Lower lobe of right lung (tissue), 2 donors: ENCODE measurements around the gene TK2. TPM values are rescaled to one million over a fixed set of nuclear protein-coding genes. Genes with fewer than 3 reads are reported as not detected.

Source experiments
- ATAC-seq, 2 donors: fragments of 200-7000 bp; cut with Tn5 transposase; one replicate each; pipeline ENCODE4 v1.9.1; 2020 to 2022; ENCODE audit warnings: mild to moderate bottlenecking in 2 of 2, moderate library complexity in 2 of 2
- DNase-seq: peaks from one replicate; pipeline ENCODE4 v3.0.0-alpha.2; 2020
- H3K27ac ChIP-seq: fragments of 200-600 bp; one replicate; pipeline ENCODE4 v1.8.0; 2022
- H3K27me3 ChIP-seq: fragments of 200-600 bp; one replicate; pipeline ENCODE4 v1.8.0; 2022; ENCODE audit warnings: low read depth
- H3K36me3 ChIP-seq: fragments of 200-600 bp; one replicate; pipeline ENCODE4 v1.8.0; 2022; ENCODE audit warnings: mild to moderate bottlenecking
- H3K4me1 ChIP-seq: fragments of 200-600 bp; one replicate; pipeline ENCODE4 v1.8.0; 2022
- H3K4me3 ChIP-seq: fragments of 200-600 bp; one replicate; pipeline ENCODE4 v1.8.0; 2022; ENCODE audit warnings: mild to moderate bottlenecking
- H3K9me3 ChIP-seq: fragments of 200-600 bp; one replicate; pipeline ENCODE4 v1.8.0; 2022
- intact Hi-C: fragments of 100-400 bp; cut with DNase I; formaldehyde crosslinking; loops from one replicate; pipeline ENCODE4 v1.11.0; 2022
- total RNA-seq: library from RNA; stranded (reverse); fragmentation: NEBNext Ultra II Directional; extraction: Animal tissue kit (Norgen Biotek cat#: 25700); gene quantifications from one replicate; pipeline ENCODE4 v1.2.1, GENCODE V29; 2021
- TF ChIP-seq, protein P1 (sequence below): fragments of 200-600 bp; IDR thresholded peaks from one replicate; pipeline ENCODE4 v1.8.0; 2022; ENCODE audit warnings: antibody characterized with exemption, mild to moderate bottlenecking
- donor health status: DM: no; HTN: yes; CAD: no; lungs with severe emphysema.

Gene TK2
- total RNA-seq, 1 donor from 2014 or later = 36.2 TPM

DNA sequence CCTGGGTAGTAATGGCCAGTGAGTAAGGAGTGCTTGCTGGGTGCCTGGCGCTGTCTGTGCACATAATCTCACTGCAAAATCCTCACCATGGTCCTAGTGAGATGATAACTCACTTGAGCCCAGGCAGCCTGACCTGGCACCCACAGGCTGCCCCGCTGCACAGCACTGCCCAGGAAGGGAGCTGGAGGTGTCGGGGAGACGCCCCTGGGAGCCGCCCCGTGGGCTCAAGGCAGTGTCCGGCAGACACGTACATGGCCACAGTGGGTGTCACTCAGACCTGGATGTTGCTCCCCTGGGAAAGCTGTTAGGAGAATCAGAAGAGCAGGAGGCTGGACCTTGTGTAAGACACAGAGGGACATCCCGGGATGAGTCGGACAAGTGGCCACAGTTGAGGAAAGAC, 78.7 kb downstream of the TK2 start:
- Histone ChIP-seq H3K9me3 (no peaks in the 10 kb centered on the region), H3K36me3 (no peaks in the 10 kb centered on the region), H3K4me3 (no peak overlapping the region), H3K27me3 (no peaks in the 10 kb centered on the region), H3K4me1 (peaks cover 6% of the 10 kb centered on the region), H3K27ac (no peak overlapping the region)
- no peak for DNase-seq
- intact Hi-C loops = no loop called here
- no peak for ATAC-seq
- TF ChIP-seq, protein P1, sequence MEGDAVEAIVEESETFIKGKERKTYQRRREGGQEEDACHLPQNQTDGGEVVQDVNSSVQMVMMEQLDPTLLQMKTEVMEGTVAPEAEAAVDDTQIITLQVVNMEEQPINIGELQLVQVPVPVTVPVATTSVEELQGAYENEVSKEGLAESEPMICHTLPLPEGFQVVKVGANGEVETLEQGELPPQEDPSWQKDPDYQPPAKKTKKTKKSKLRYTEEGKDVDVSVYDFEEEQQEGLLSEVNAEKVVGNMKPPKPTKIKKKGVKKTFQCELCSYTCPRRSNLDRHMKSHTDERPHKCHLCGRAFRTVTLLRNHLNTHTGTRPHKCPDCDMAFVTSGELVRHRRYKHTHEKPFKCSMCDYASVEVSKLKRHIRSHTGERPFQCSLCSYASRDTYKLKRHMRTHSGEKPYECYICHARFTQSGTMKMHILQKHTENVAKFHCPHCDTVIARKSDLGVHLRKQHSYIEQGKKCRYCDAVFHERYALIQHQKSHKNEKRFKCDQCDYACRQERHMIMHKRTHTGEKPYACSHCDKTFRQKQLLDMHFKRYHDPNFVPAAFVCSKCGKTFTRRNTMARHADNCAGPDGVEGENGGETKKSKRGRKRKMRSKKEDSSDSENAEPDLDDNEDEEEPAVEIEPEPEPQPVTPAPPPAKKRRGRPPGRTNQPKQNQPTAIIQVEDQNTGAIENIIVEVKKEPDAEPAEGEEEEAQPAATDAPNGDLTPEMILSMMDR = no peak

DNA sequence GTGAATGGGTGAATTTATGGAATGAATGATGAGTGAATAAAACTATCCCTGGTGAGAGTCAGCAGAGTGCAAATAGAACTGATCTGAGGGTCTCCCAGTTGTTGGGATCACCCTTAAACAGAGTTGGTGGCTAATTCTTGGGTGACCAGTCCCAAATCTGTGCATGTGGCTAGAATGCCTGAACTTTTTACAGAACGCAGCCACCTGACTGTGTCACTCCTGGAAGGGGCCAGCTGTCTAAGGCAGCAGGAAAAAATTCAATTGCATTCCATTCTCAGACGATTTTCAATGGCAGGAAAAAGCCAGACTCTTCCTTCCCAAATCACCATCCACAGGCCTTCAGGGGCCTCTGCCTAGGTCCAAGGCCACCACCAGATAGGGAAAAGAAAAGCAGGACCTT, 79.4 kb downstream of the TK2 start:
- Histone ChIP-seq H3K27ac (no peak overlapping the region), H3K36me3 (no peaks in the 10 kb centered on the region), H3K4me1 (peaks cover 6% of the 10 kb centered on the region), H3K4me3 (no peak overlapping the region), H3K9me3 (no peaks in the 10 kb centered on the region), H3K27me3 (no peaks in the 10 kb centered on the region)
- intact Hi-C loops = no loop called here
- TF ChIP-seq, protein P1 = no peak
- DNase-seq (no peak), ATAC-seq (no peak)

DNA sequence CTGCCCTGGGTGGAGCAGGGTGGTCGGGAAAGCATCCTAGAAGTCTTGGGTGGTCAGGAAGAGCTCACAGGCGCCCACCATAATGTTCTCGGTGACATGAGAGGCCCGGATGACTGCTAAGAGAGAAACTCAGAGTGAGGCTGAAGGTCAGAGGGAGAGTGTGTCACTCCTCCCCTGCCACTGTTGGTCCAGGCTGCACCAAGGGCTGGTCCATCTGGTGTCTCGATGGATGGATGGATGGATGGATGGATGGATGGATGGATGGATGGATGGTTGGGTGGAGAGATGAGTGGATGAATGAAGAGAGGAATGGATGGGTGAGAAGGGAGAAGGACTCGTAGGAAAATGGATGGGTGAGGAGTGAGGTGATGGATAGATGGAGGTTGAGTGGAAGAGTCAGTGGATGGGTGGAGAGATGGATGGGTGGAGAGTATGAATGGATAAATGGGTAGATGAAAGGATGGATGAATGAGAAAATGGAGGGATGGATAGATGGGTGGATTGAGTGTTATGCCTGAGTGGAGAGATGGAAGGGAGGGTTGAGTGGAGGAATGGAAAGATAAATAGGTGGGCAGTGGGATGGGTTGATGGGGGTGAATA, 79.9 kb downstream of the TK2 start:
- Histone ChIP-seq H3K36me3 (no peaks in the 10 kb centered on the region), H3K4me3 (no peak overlapping the region), H3K9me3 (no peaks in the 10 kb centered on the region), H3K27ac (no peak overlapping the region), H3K27me3 (no peaks in the 10 kb centered on the region), H3K4me1 (peaks cover 5% of the 10 kb centered on the region)
- no peak for DNase-seq
- intact Hi-C loops = no loop called here
- TF ChIP-seq, protein P1 = no peak
- no peak for ATAC-seq

DNA sequence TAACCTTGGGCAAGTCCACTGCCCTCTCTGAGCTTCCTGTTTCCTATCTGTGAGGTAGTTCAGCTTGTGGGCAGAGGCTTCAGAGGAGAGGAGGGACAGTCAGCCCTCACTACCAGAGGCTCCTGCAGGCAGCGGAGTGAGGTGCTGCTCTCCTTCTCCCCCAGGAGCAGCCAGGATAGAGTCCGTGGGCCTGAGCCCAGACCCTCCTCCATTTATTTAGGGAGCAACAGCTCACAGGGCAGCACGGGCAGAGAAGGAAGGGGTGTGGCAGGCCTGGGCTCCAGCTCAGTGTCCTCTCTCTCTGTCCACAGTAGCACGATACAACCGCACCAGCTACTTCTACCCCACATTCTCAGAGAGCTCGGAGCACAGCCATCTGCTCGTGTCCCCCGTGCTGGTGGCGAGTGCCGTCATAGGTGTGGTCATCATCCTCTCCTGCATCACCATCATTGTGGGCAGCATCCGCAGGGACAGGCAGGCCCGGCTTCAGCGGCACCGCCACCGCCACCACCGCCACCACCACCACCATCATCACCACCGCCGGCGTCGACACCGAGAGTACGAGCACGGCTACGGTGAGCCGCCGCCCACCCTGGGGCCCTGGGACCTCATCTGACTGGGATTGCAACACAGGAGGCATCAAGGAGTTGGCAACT, 80.5 kb downstream of the TK2 start:
- Histone ChIP-seq H3K9me3 (no peaks in the 10 kb centered on the region), H3K27me3 (no peaks in the 10 kb centered on the region), H3K4me3 (no peak overlapping the region), H3K4me1 (no peaks in the 10 kb centered on the region), H3K27ac (no peak overlapping the region), H3K36me3 (no peaks in the 10 kb centered on the region)
- TF ChIP-seq, protein P1 = no peak
- DNase-seq = no peak
- intact Hi-C loops = no loop called here
- ATAC-seq = no peak

DNA sequence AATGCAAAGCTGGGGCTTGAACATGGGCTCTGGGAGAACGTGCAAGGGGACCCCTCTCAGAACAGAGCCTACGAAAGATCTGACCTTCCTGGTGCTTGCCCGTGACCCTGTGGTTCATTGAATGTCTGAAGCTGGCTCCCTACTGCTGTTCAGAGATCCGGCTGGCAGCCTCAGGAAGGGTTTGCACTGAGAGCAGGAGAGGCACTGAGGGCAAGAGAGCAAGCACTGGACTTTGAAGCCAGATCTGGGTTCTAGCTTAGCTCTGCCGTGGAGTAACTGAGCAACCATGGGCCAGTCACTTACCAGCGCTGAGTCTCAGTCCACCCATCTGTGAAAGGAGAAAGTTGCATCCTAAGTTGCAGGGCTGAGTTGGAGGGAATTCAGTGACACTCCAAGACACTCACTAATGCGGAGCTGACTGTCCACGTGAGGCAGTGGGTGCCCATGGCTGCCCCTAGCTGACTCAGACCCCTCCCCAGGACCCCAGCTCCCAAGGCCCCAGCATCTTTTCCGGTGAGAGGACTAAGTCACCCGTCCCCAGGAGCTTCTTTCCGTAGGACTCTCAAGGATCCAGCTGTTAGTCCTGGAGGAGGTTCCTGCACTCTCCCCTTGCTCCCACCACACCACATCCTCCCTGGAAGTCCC, 81.5 kb downstream of the TK2 start:
- H3K4me1 ChIP-seq = no peaks in the 10 kb centered on the region
- H3K27me3 ChIP-seq = no peaks in the 10 kb centered on the region
- H3K4me3 ChIP-seq = no peak overlapping the region
- intact Hi-C loops = no loop called here
- H3K36me3 ChIP-seq = no peaks in the 10 kb centered on the region
- no peak for ATAC-seq
- no peaks in the 10 kb centered on the region for H3K9me3 ChIP-seq
- H3K27ac ChIP-seq = no peak overlapping the region
- no peak for DNase-seq
- TF ChIP-seq, protein P1 = no peak
